Astrocyte (in vitro differentiated cells and primary cell): ENCODE data around the gene NCOA4. TPM values are rescaled to one million over a fixed set of nuclear protein-coding genes. Genes with fewer than 3 reads are reported as not detected.
A peak's percentile ranks its signal among the peaks of the same experiment; 100 is the strongest.

Source experiments
- DNase-seq: peaks from one replicate; pipeline ENCODE4 v3.0.0-alpha.2; 2010; ENCODE audit warnings: low read depth
- FAIRE-seq: peaks from 2 replicates; lab custom pipeline; 2011; peaks lifted over from hg19 to GRCh38; lab: Jason Lieb, UNC
- H2AFZ ChIP-seq: 2 replicates; pipeline ENCODE4 v1.6.0; 2012; ENCODE audit warnings: low read depth, low read length, inconsistent platforms
- H3K27ac ChIP-seq: 2 replicates; pipeline ENCODE4 v1.5.1; 2011; ENCODE audit warnings: low read depth, low read length, inconsistent platforms
- H3K27me3 ChIP-seq: 2 replicates; pipeline ENCODE4 v1.6.0; 2011; ENCODE audit warnings: low read length, inconsistent platforms; ENCODE audit not compliant: insufficient read depth
- H3K36me3 ChIP-seq: 2 replicates; pipeline ENCODE4 v1.5.1; 2011; ENCODE audit warnings: low read length, inconsistent platforms; ENCODE audit not compliant: insufficient read depth
- H3K4me1 ChIP-seq: 2 replicates; pipeline ENCODE4 v1.5.1; 2011; ENCODE audit warnings: low read length, inconsistent platforms; ENCODE audit not compliant: insufficient read depth
- H3K4me2 ChIP-seq: 2 replicates; pipeline ENCODE4 v1.6.0; 2012; ENCODE audit warnings: low read length, inconsistent platforms
- H3K4me3 ChIP-seq: 2 replicates; pipeline ENCODE4 v1.5.1; 2011; ENCODE audit warnings: low read depth, mild to moderate bottlenecking, low read length, inconsistent platforms; ENCODE audit not compliant: insufficient read depth
- H3K79me2 ChIP-seq: 2 replicates; pipeline ENCODE4 v1.6.0; 2012; ENCODE audit warnings: mild to moderate bottlenecking, low read length, inconsistent platforms; ENCODE audit not compliant: insufficient read depth
- H3K9ac ChIP-seq: 2 replicates; pipeline ENCODE4 v1.6.0; 2012; ENCODE audit warnings: mild to moderate bottlenecking, low read length, inconsistent platforms
- H3K9me3 ChIP-seq: 2 replicates; pipeline ENCODE4 v1.5.1; 2012; ENCODE audit warnings: low read depth, mild to moderate bottlenecking, low read length, inconsistent platforms; ENCODE audit not compliant: insufficient read depth
- H4K20me1 ChIP-seq: 2 replicates; pipeline ENCODE4 v1.6.0; 2012; ENCODE audit warnings: low read length, inconsistent platforms; ENCODE audit not compliant: insufficient read depth
- H3K27ac Mint-ChIP-seq: one replicate; pipeline ENCODE4 v1.8.0; 2021; ENCODE audit warnings: mild to moderate bottlenecking, mixed read lengths; ENCODE audit not compliant: unreplicated experiment
- H3K27me3 Mint-ChIP-seq: one replicate; pipeline ENCODE4 v1.8.0; 2021; ENCODE audit warnings: low read depth, mixed read lengths; ENCODE audit not compliant: unreplicated experiment
- H3K36me3 Mint-ChIP-seq: one replicate; pipeline ENCODE4 v1.8.0; 2021; ENCODE audit warnings: low read depth, mixed read lengths; ENCODE audit not compliant: unreplicated experiment
- H3K4me1 Mint-ChIP-seq: one replicate; pipeline ENCODE4 v1.8.0; 2021; ENCODE audit warnings: low read depth, mixed read lengths; ENCODE audit not compliant: unreplicated experiment
- H3K4me3 Mint-ChIP-seq: one replicate; pipeline ENCODE4 v1.8.0; 2021; ENCODE audit warnings: mild to moderate bottlenecking, moderate library complexity, mixed read lengths; ENCODE audit not compliant: unreplicated experiment
- H3K9me3 Mint-ChIP-seq: one replicate; pipeline ENCODE4 v1.8.0; 2021; ENCODE audit warnings: mild to moderate bottlenecking, mixed read lengths; ENCODE audit not compliant: unreplicated experiment
- CTCF ChIP-seq: IDR thresholded peaks from 2 replicates; pipeline ENCODE4 v1.5.1; 2011; ENCODE audit warnings: low read depth, mild to moderate bottlenecking, inconsistent platforms, low read length, moderate library complexity; ENCODE audit not compliant: insufficient read depth
- EZH2 ChIP-seq: IDR thresholded peaks from 2 replicates; pipeline ENCODE4 v1.6.1; 2012; ENCODE audit warnings: mild to moderate bottlenecking, low read length, inconsistent platforms; ENCODE audit not compliant: insufficient read depth
- total RNA-seq: library from RNA; stranded (reverse); gene quantifications from 2 replicates; pipeline ENCODE4 v1.2.1, GENCODE V29; 2021

NCOA4 gene
- total RNA-seq, 1 donor from 2014 or later, result 120 TPM

GRCh38 chr10:46026106-46026505 is 4.3 kb downstream of the NCOA4 start:
- H3K4me2 ChIP-seq, result no peak overlapping the region

GRCh38 chr10:46025406-46025805 is 5.0 kb downstream of the NCOA4 start:
- Mint-ChIP-seq H3K27me3 (no peaks in the 10 kb centered on the region), H3K9me3 (no peaks in the 10 kb centered on the region), H3K4me1 (peaks cover 62% of the 10 kb centered on the region), H3K36me3 (peaks cover 2% of the 10 kb centered on the region), H3K27ac (peak overlapping the region; percentile 13), H3K4me3 (no peak overlapping the region)
- no peak overlapping the region for H3K27ac ChIP-seq
- TF ChIP-seq EZH2 (no peak), CTCF (no peak)
- no peaks in the 10 kb centered on the region for H3K36me3 ChIP-seq
- peaks cover 98% of the 10 kb centered on the region for H3K79me2 ChIP-seq
- peaks cover 48% of the 10 kb centered on the region for H3K4me1 ChIP-seq
- H3K4me3 ChIP-seq, result no peak overlapping the region
- H3K27me3 ChIP-seq, result no peaks in the 10 kb centered on the region
- FAIRE-seq (no peak), DNase-seq (no peak)
- H3K4me2 ChIP-seq, result no peak overlapping the region
- H3K9me3 ChIP-seq, result no peaks in the 10 kb centered on the region
- H2AFZ ChIP-seq, result no peak overlapping the region
- peaks cover 86% of the 10 kb centered on the region for H4K20me1 ChIP-seq
- peak overlapping the region; percentile 4 for H3K9ac ChIP-seq

More at GRCh38 chr10:46026106-46026505, 4.3 kb downstream of the NCOA4 start:
- Histone ChIP-seq H4K20me1 (peaks cover 79% of the 10 kb centered on the region), H3K79me2 (peaks cover 92% of the 10 kb centered on the region), H3K27ac (peak overlapping the region; percentile 13), H3K4me1 (peaks cover 48% of the 10 kb centered on the region), H3K9me3 (no peaks in the 10 kb centered on the region), H3K4me3 (no peak overlapping the region), H3K36me3 (no peaks in the 10 kb centered on the region), H3K27me3 (no peaks in the 10 kb centered on the region), H2AFZ (no peak overlapping the region), H3K9ac (peak overlapping the region; percentile 7)
- Mint-ChIP-seq H3K4me3 (no peak overlapping the region), H3K27me3 (no peaks in the 10 kb centered on the region), H3K36me3 (peaks cover 2% of the 10 kb centered on the region), H3K4me1 (peaks cover 56% of the 10 kb centered on the region), H3K9me3 (no peaks in the 10 kb centered on the region), H3K27ac (no peak overlapping the region)
- no peak for FAIRE-seq
- DNase-seq, result no peak
- TF ChIP-seq EZH2 (no peak), CTCF (no peak)

- H3K4me1 ChIP-seq, result peaks cover 50% of the 10 kb centered on the region
- Mint-ChIP-seq H3K4me1 (peaks cover 66% of the 10 kb centered on the region), H3K36me3 (peaks cover 2% of the 10 kb centered on the region), H3K4me3 (no peak overlapping the region), H3K27ac (peak overlapping the region; percentile 13), H3K27me3 (no peaks in the 10 kb centered on the region), H3K9me3 (no peaks in the 10 kb centered on the region)
- H3K4me2 ChIP-seq, result no peak overlapping the region
- no peak overlapping the region for H3K27ac ChIP-seq
- no peaks in the 10 kb centered on the region for H3K36me3 ChIP-seq
- no peaks in the 10 kb centered on the region for H3K27me3 ChIP-seq
- no peak for FAIRE-seq
- TF ChIP-seq EZH2 (no peak), CTCF (no peak)
- H3K79me2 ChIP-seq, result peaks cover 98% of the 10 kb centered on the region
- no peak for DNase-seq
- peaks cover 90% of the 10 kb centered on the region for H4K20me1 ChIP-seq
- peak overlapping the region; percentile 4 for H3K9ac ChIP-seq
- H3K4me3 ChIP-seq, result no peak overlapping the region
- H3K9me3 ChIP-seq, result no peaks in the 10 kb centered on the region
- H2AFZ ChIP-seq, result no peak overlapping the region
Observed at GRCh38 chr10:46024948-46025347, 5.5 kb downstream of the NCOA4 start.
